Endothelial cell of umbilical vein (primary cell): ENCODE measurements around the gene RTKN2. TPM values are rescaled to one million over a fixed set of nuclear protein-coding genes. Genes with fewer than 3 reads are reported as not detected.

ENCODE experiments used
- BruUV-seq: library from RNA; stranded (reverse); fragments of 400-500 nt; replicated peaks from 2 replicates; lab custom pipeline; 2021; lab: Mats Ljungman, UMichigan
- CTCF ChIA-PET: fragments of 300-600, 350-600 bp; sonication (Branson Sonifier 250); formaldehyde crosslinking; loops from one replicate; lab custom pipeline; 2021; ENCODE audit warnings: antibody characterized with exemption, inconsistent platforms; lab: Charles Lee
- POLR2A ChIA-PET: fragments of 300-600, 350-600 bp; sonication (Branson Sonifier 250); formaldehyde crosslinking; loops from one replicate; lab custom pipeline; 2021; ENCODE audit warnings: antibody characterized with exemption, inconsistent platforms; lab: Charles Lee
- DNase-seq: peaks from one replicate; pipeline ENCODE4 v3.0.0-alpha.2; 2011; ENCODE audit warnings: low read depth, low spot score
- FAIRE-seq: peaks from 2 replicates; lab custom pipeline; 2011; peaks lifted over from hg19 to GRCh38; lab: Jason Lieb, UNC
- H2AFZ ChIP-seq: 2 replicates; pipeline ENCODE4 v1.6.0; 2012; ENCODE audit warnings: low read depth, low read length, control low read depth, inconsistent platforms
- H3K27ac ChIP-seq: 2 replicates; pipeline ENCODE4 v1.5.1; 2011; ENCODE audit warnings: low read depth, mild to moderate bottlenecking, control low read depth, low read length, moderate library complexity; ENCODE audit not compliant: insufficient read depth
- H3K27me3 ChIP-seq, 2 experiments: 2 replicates each; pipeline versions ENCODE4 v1.6.0 to v1.6.1; 2011; ENCODE audit warnings: low read length in 2 of 2, mixed read lengths in 1 of 2; ENCODE audit not compliant: control insufficient read depth in 2 of 2, insufficient read depth in 2 of 2
- H3K36me3 ChIP-seq, 2 experiments: 2 replicates in 1 of 2; 3 replicates in 1 of 2; pipeline ENCODE4 v1.5.1; 2011; ENCODE audit warnings: low read length in 2 of 2, mild to moderate bottlenecking in 1 of 2, moderate library complexity in 1 of 2; ENCODE audit not compliant: control insufficient read depth in 2 of 2, insufficient read depth in 2 of 2; ENCODE audit errors: extremely low read depth in 1 of 2
- H3K4me1 ChIP-seq: 3 replicates; pipeline ENCODE4 v1.5.1; 2011; ENCODE audit warnings: mild to moderate bottlenecking, low read length; ENCODE audit not compliant: control insufficient read depth, insufficient read depth; ENCODE audit errors: extremely low read depth
- H3K4me2 ChIP-seq: 2 replicates; pipeline ENCODE4 v1.6.1; 2011; ENCODE audit warnings: low read length, control low read depth, mixed read lengths; ENCODE audit not compliant: insufficient read depth
- H3K4me3 ChIP-seq, 3 experiments: fragments of 200-600 bp in 1 of 3; sonication (generic), shearing (Covaris generic) in 1 of 3; replicated peaks in 1 of 3; 2 replicates each; pipeline ENCODE4 v1.5.1; 2011 to 2016; ENCODE audit warnings: control low read depth in 3 of 3, low read length in 3 of 3, mild to moderate bottlenecking in 2 of 3, inconsistent platforms in 1 of 3, low read depth in 1 of 3, moderate library complexity in 1 of 3; ENCODE audit not compliant: insufficient read depth in 1 of 3
- H3K79me2 ChIP-seq: 2 replicates; pipeline ENCODE4 v1.6.0; 2012; ENCODE audit warnings: low read length, inconsistent platforms; ENCODE audit not compliant: control insufficient read depth, insufficient read depth
- H3K9ac ChIP-seq: replicated peaks from 2 replicates; pipeline ENCODE3; 2011; ENCODE audit warnings: low read length, control low read depth; ENCODE audit not compliant: insufficient read depth; ENCODE audit errors: extremely low read depth
- H3K9me1 ChIP-seq: replicated peaks from 3 replicates; pipeline ENCODE4 v1.6.0; 2011; ENCODE audit warnings: mild to moderate bottlenecking, low read length; ENCODE audit not compliant: control insufficient read depth, insufficient read depth; ENCODE audit errors: extremely low read depth
- H3K9me3 ChIP-seq: replicated peaks from 2 replicates; pipeline ENCODE4 v1.5.1; 2012; ENCODE audit warnings: low read length, inconsistent platforms; ENCODE audit not compliant: control insufficient read depth, insufficient read depth
- H4K20me1 ChIP-seq: replicated peaks from 2 replicates; pipeline ENCODE3; 2011; ENCODE audit warnings: mild to moderate bottlenecking, low read length; ENCODE audit not compliant: control insufficient read depth, insufficient read depth; ENCODE audit errors: extremely low read depth
- CTCF ChIP-seq, 2 donors: IDR thresholded peaks; 1 replicate in 1 of 2; 2 replicates in 1 of 2; pipeline ENCODE4 v1.5.1; 2011; ENCODE audit warnings: low read length in 2 of 2, mild to moderate bottlenecking in 2 of 2, moderate library complexity in 2 of 2, control low read depth in 1 of 2, inconsistent platforms in 1 of 2, low read depth in 1 of 2; ENCODE audit not compliant: insufficient read depth in 1 of 2; ENCODE audit errors: extremely low read depth in 1 of 2
- EZH2 ChIP-seq: IDR thresholded peaks from 2 replicates; pipeline ENCODE4 v1.6.1; 2012; ENCODE audit warnings: borderline replicate concordance, low read depth, mild to moderate bottlenecking, moderate library complexity, low read length, inconsistent platforms; ENCODE audit not compliant: severe bottlenecking
- FOS ChIP-seq: IDR thresholded peaks from 2 replicates; pipeline ENCODE4 v1.6.1; 2011; ENCODE audit warnings: mild to moderate bottlenecking, low read length, moderate library complexity, borderline replicate concordance; ENCODE audit not compliant: insufficient read depth
- GATA2 ChIP-seq: IDR thresholded peaks from 2 replicates; pipeline ENCODE4 v1.7.0; 2011; ENCODE audit warnings: low read depth, mild to moderate bottlenecking, moderate library complexity, mixed read lengths, low read length; ENCODE audit not compliant: insufficient read length, insufficient read depth
- JUN ChIP-seq: IDR thresholded peaks from 2 replicates; pipeline ENCODE4 v1.6.1; 2011; ENCODE audit warnings: borderline replicate concordance, low read depth; ENCODE audit not compliant: insufficient read length, insufficient read depth
- MYC ChIP-seq: IDR thresholded peaks from one replicate; pipeline ENCODE4 v1.6.1; 2011; ENCODE audit warnings: mild to moderate bottlenecking, low read depth, low read length
- POLR2A ChIP-seq: IDR thresholded peaks from 2 replicates; pipeline ENCODE4 v1.6.1; 2012; ENCODE audit warnings: low read depth, mild to moderate bottlenecking, control low read depth, low read length
- POLR2AphosphoS5 ChIP-seq: IDR thresholded peaks from 2 replicates; pipeline ENCODE4 v1.6.1; 2012; ENCODE audit warnings: low read depth, mild to moderate bottlenecking, control low read depth, low read length, moderate library complexity; ENCODE audit not compliant: insufficient read depth
- dilution Hi-C: fragments of 300-500 bp; cut with MboI; formaldehyde crosslinking; loops from one replicate; pipeline ENCODE4 v1.15.0; 2019; ENCODE audit warnings: low sequenced_read_pairs; ENCODE audit not compliant: extremely low pct_ligation_motif_present
- intact Hi-C: fragments of 100-400 bp; cut with micrococcal nuclease; formaldehyde crosslinking; loops from one replicate; pipeline ENCODE4 v1.10.0; 2022
- polyA plus RNA-seq, 4 experiments: library from polyadenylated mRNA; depleted of rRNA in 3 of 4; stranded (reverse) in 3 of 4; unstranded in 1 of 4; fragments of >200 nt; gene quantifications; 2 replicates each; pipeline versions ENCODE4 v1.2.1 to v1.2.3, GENCODE V29; 2011 to 2012; ENCODE audit warnings: missing spikeins in 1 of 4
- total RNA-seq: library from RNA; stranded (reverse); gene quantifications from 2 replicates; pipeline ENCODE4 v1.2.3, GENCODE V29; 2021
- TF ChIP-seq, protein P1 (sequence below): IDR thresholded peaks from 2 replicates; pipeline ENCODE4 v1.6.1; 2011; ENCODE audit not compliant: insufficient read depth, insufficient read length

The RTKN2 gene
- total and polyA plus RNA-seq, 2 donors (not counting 3 experiments of a cell fraction or from before 2014, with no cell fraction given): 0.65 to 4.8 TPM

DNA sequence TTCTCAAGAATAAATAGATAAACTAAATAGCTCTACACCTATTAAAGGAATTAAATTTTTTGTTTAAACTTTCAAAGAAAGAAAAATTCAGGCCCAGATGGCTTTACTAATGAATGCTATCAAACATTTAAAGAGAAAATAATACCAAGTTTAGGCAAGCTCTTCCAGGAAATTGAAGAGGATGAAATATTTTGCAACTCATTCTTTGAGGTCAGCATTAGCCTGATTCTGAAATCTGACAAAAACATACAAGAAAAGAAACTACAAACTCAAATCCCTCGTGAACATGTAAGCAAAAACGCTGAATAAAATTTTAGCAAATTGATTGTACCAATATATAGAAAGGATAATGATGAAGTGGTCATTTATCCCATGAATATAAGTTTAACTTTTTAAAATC, 93.4 kb downstream of the RTKN2 start:
- Histone ChIP-seq H3K9me3 (no peaks in the 10 kb centered on the region), H2AFZ (no peak overlapping the region), H3K27me3 (no peaks in the 10 kb centered on the region), H3K79me2 (no peaks in the 10 kb centered on the region), H3K36me3 (no peaks in the 10 kb centered on the region), H3K9ac (no peak overlapping the region), H3K9me1 (no peaks in the 10 kb centered on the region), H4K20me1 (no peaks in the 10 kb centered on the region), H3K4me1 (no peaks in the 10 kb centered on the region), H3K27ac (no peak overlapping the region), H3K4me2 (no peak overlapping the region), H3K4me3 (no peak overlapping the region)
- CTCF ChIA-PET: no interaction called here
- DNase-seq (no peak), FAIRE-seq (no peak)
- no peak for TF ChIP-seq GATA2
- no peak for TF ChIP-seq FOS
- TF ChIP-seq EZH2: no peak
- TF ChIP-seq, protein P1, sequence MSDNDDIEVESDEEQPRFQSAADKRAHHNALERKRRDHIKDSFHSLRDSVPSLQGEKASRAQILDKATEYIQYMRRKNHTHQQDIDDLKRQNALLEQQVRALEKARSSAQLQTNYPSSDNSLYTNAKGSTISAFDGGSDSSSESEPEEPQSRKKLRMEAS: no peak
- no peak for TF ChIP-seq MYC
- TF ChIP-seq JUN: no peak
- TF ChIP-seq POLR2AphosphoS5: no peak
- TF ChIP-seq POLR2A: no peak
- no peak for TF ChIP-seq CTCF (IDR thresholded peaks at IDR 0.05; ENCODE audit: extremely low read depth in 1 of 2, insufficient read depth in 1 of 2, low read depth in 1 of 2, low read length in 2 of 2)
- intact Hi-C loops: no loop called here
- POLR2A ChIA-PET: no interaction called here
- dilution Hi-C loops: no loop called here
- no TSS peak for BruUV-seq
